ENCODE data around the gene LRP5. TPM values are rescaled to one million over a fixed set of nuclear protein-coding genes. Genes with fewer than 3 reads are reported as not detected.

The LRP5 gene
- total and polyA plus RNA-seq, 10 donors, result 3.9 to 21.8 (median 14.1) TPM

- intact Hi-C loops (cut with DNase I; ENCODE audit: low total_unique reads), result no loop called here
- no peaks in the 10 kb centered on the region for H3K27me3 ChIP-seq (replicated peaks in 1 of 7)
- 94 to 97% (median 96%) methylated on average over 8 of the region's 8 CpGs for WGBS, 5 donors
- H3K36me3 ChIP-seq, result peaks cover 0 to 7% (median 0%) of the 10 kb centered on the region in 6 donors
- H3K4me3 ChIP-seq, result no peak overlapping the region
- H3K4me1 ChIP-seq, result no peaks in the 10 kb centered on the region
- no peak for DNase-seq
- H3K27ac ChIP-seq, result no peak overlapping the region
- H3K9me3 ChIP-seq, result peaks cover 0 to 3% (median 0%) of the 10 kb centered on the region in 8 donors
- no peak for TF ChIP-seq POLR2A (IDR thresholded peaks at IDR 0.05)
- no peak for TF ChIP-seq POLR2AphosphoS5 (IDR thresholded peaks at IDR 0.05)
- TF ChIP-seq CTCF (IDR thresholded peaks at IDR 0.05 in 8 of 11, conservative IDR thresholded peaks at IDR 0.05 in 3 of 11), result no peak
These were observed 49.3 kb downstream of the LRP5 start for GRCh38 chr11:68361702-68362101.

- Histone ChIP-seq H3K4me3 (no peak overlapping the region), H3K27ac (no peak overlapping the region), H3K36me3 (peaks cover 0 to 13% (median 0%) of the 10 kb centered on the region in 6 donors), H3K27me3 (replicated peaks in 1 of 7) (no peaks in the 10 kb centered on the region), H3K9me3 (peaks cover 0 to 3% (median 0%) of the 10 kb centered on the region in 8 donors), H3K4me1 (no peaks in the 10 kb centered on the region)
- intact Hi-C loops (cut with DNase I; ENCODE audit: low total_unique reads), result no loop called here
- WGBS, 5 donors, result 85 to 97% (median 88%) methylated on average over 15 of the region's 15 CpGs
- no peak for DNase-seq
- no peak for TF ChIP-seq POLR2A (IDR thresholded peaks at IDR 0.05)
- no peak for TF ChIP-seq CTCF (IDR thresholded peaks at IDR 0.05 in 8 of 11, conservative IDR thresholded peaks at IDR 0.05 in 3 of 11)
- no peak for TF ChIP-seq POLR2AphosphoS5 (IDR thresholded peaks at IDR 0.05)
These were observed 50.5 kb downstream of the LRP5 start for GRCh38 chr11:68362801-68363379.

GRCh38 chr11:68363776-68364175 is 51.4 kb downstream of the LRP5 start:
- H3K27ac ChIP-seq, result no peak overlapping the region
- no peak for DNase-seq
- no peaks in the 10 kb centered on the region for H3K4me1 ChIP-seq
- H3K4me3 ChIP-seq, result no peak overlapping the region
- H3K36me3 ChIP-seq, result peaks cover 0 to 10% (median 0%) of the 10 kb centered on the region in 6 donors
- TF ChIP-seq POLR2A (IDR thresholded peaks at IDR 0.05) (no peak), POLR2AphosphoS5 (IDR thresholded peaks at IDR 0.05) (no peak), CTCF (IDR thresholded peaks at IDR 0.05 in 8 of 11, conservative IDR thresholded peaks at IDR 0.05 in 3 of 11) (no peak)
- 85 to 96% (median 90%) methylated on average over 7 to 20 of the region's 20 CpGs for WGBS, 5 donors
- intact Hi-C loops (cut with DNase I; ENCODE audit: low total_unique reads), result no loop called here
- no peaks in the 10 kb centered on the region for H3K27me3 ChIP-seq (replicated peaks in 1 of 7)
- peaks cover 0 to 3% (median 0%) of the 10 kb centered on the region in 8 donors for H3K9me3 ChIP-seq

GRCh38 chr11:68364581-68364980 is 52.2 kb downstream of the LRP5 start:
- Histone ChIP-seq H3K27me3 (replicated peaks in 1 of 7) (no peaks in the 10 kb centered on the region), H3K27ac (no peak overlapping the region), H3K9me3 (no peaks in the 10 kb centered on the region), H3K4me1 (peaks cover 0 to 2% (median 0%) of the 10 kb centered on the region in 6 donors), H3K4me3 (no peak overlapping the region), H3K36me3 (peaks cover 0 to 7% (median 0%) of the 10 kb centered on the region in 6 donors)
- no peak for DNase-seq
- 80 to 90% (median 87%) methylated on average over 5 to 6 of the region's 6 CpGs for WGBS, 5 donors
- TF ChIP-seq POLR2AphosphoS5 (IDR thresholded peaks at IDR 0.05), result no peak
- TF ChIP-seq POLR2A (IDR thresholded peaks at IDR 0.05), result no peak
- no peak for TF ChIP-seq CTCF (IDR thresholded peaks at IDR 0.05 in 8 of 11, conservative IDR thresholded peaks at IDR 0.05 in 3 of 11)
- intact Hi-C loops (cut with DNase I; ENCODE audit: low total_unique reads), result no loop called here
